ENCODE measurements around the gene PHACTR1. TPM values are rescaled to one million over a fixed set of nuclear protein-coding genes. Genes with fewer than 3 reads are reported as not detected.

The PHACTR1 gene
- total and polyA plus RNA-seq, 4 donors: 0.31 to 1.5 (median 0.79) TPM

- Histone ChIP-seq H3K9ac (ENCODE audit: low read depth in 1 of 2, low read length in 2 of 2) (no peak overlapping the region), H3K27me3 (ENCODE audit: control insufficient read depth in 4 of 4, insufficient read depth in 4 of 4, low read length in 3 of 4) (no peaks in the 10 kb centered on the region), H3K27ac (ENCODE audit: low read depth in 1 of 2, low read length in 2 of 2) (no peak overlapping the region), H3K9me3 (ENCODE audit: control insufficient read depth in 4 of 4, low read length in 3 of 4) (peaks cover 0 to 8% (median 0%) of the 10 kb centered on the region in 4 donors), H3K4me3 (ENCODE audit: low read depth in 1 of 3, low read length in 3 of 3) (no peak overlapping the region), H3K4me1 (ENCODE audit: control insufficient read depth in 4 of 4, insufficient read depth in 4 of 4, low read length in 3 of 4) (no peaks in the 10 kb centered on the region), H3K36me3 (ENCODE audit: control insufficient read depth in 4 of 4, insufficient read depth in 3 of 4, low read depth in 1 of 4, low read length in 3 of 4) (no peaks in the 10 kb centered on the region)
- no peak for DNase-seq (ENCODE audit: low spot score)
- TF ChIP-seq HNF4G (IDR thresholded peaks at IDR 0.05) (no peak), CTCF (IDR thresholded peaks at IDR 0.05; ENCODE audit: low read depth, low read length, missing input control) (no peak), YY1 (IDR thresholded peaks at IDR 0.05) (no peak), JUND (IDR thresholded peaks at IDR 0.05) (no peak), NR2F2 (IDR thresholded peaks at IDR 0.05) (no peak), ATF3 (IDR thresholded peaks at IDR 0.05) (no peak), MAX (IDR thresholded peaks at IDR 0.05) (no peak), FOXA1 (IDR thresholded peaks at IDR 0.05) (no peak), TAF1 (conservative IDR thresholded peaks at IDR 0.05) (no peak), RXRA (IDR thresholded peaks at IDR 0.05) (no peak), ZBTB33 (IDR thresholded peaks at IDR 0.05) (no peak)
- TF ChIP-seq, protein P1, sequence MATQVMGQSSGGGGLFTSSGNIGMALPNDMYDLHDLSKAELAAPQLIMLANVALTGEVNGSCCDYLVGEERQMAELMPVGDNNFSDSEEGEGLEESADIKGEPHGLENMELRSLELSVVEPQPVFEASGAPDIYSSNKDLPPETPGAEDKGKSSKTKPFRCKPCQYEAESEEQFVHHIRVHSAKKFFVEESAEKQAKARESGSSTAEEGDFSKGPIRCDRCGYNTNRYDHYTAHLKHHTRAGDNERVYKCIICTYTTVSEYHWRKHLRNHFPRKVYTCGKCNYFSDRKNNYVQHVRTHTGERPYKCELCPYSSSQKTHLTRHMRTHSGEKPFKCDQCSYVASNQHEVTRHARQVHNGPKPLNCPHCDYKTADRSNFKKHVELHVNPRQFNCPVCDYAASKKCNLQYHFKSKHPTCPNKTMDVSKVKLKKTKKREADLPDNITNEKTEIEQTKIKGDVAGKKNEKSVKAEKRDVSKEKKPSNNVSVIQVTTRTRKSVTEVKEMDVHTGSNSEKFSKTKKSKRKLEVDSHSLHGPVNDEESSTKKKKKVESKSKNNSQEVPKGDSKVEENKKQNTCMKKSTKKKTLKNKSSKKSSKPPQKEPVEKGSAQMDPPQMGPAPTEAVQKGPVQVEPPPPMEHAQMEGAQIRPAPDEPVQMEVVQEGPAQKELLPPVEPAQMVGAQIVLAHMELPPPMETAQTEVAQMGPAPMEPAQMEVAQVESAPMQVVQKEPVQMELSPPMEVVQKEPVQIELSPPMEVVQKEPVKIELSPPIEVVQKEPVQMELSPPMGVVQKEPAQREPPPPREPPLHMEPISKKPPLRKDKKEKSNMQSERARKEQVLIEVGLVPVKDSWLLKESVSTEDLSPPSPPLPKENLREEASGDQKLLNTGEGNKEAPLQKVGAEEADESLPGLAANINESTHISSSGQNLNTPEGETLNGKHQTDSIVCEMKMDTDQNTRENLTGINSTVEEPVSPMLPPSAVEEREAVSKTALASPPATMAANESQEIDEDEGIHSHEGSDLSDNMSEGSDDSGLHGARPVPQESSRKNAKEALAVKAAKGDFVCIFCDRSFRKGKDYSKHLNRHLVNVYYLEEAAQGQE (IDR thresholded peaks at IDR 0.05): no peak
- WGBS: 87% methylated on average over 4 of the region's 4 CpGs
Measured at GRCh38 chr6:12980741-12981140, 264.2 kb downstream of the PHACTR1 start.

- H3K36me3 ChIP-seq (ENCODE audit: control insufficient read depth in 4 of 4, insufficient read depth in 3 of 4, low read depth in 1 of 4, low read length in 3 of 4): no peaks in the 10 kb centered on the region
- peaks cover 0 to 3% (median 0%) of the 10 kb centered on the region in 4 donors for H3K27me3 ChIP-seq (ENCODE audit: control insufficient read depth in 4 of 4, insufficient read depth in 4 of 4, low read length in 3 of 4)
- H3K4me3 ChIP-seq (ENCODE audit: low read depth in 1 of 3, low read length in 3 of 3): no peak overlapping the region
- H3K4me1 ChIP-seq (ENCODE audit: control insufficient read depth in 4 of 4, insufficient read depth in 4 of 4, low read length in 3 of 4): no peaks in the 10 kb centered on the region
- peaks cover 0 to 8% (median 0%) of the 10 kb centered on the region in 4 donors for H3K9me3 ChIP-seq (ENCODE audit: control insufficient read depth in 4 of 4, low read length in 3 of 4)
- WGBS: 67% methylated on average over 2 of the region's 2 CpGs
- no peak overlapping the region for H3K27ac ChIP-seq (ENCODE audit: low read depth in 1 of 2, low read length in 2 of 2)
- no peak overlapping the region for H3K9ac ChIP-seq (ENCODE audit: low read depth in 1 of 2, low read length in 2 of 2)
- no peak for DNase-seq (ENCODE audit: low spot score)
- TF ChIP-seq EGR1 (IDR thresholded peaks at IDR 0.05; ENCODE audit: low read depth in 2 of 2) (no peak), HNF4A (conservative IDR thresholded peaks at IDR 0.05) (no peak), JUND (IDR thresholded peaks at IDR 0.05) (no peak), RAD21 (IDR thresholded peaks at IDR 0.05) (no peak), ATF3 (IDR thresholded peaks at IDR 0.05) (no peak), GABPA (IDR thresholded peaks at IDR 0.05 in 1 of 2, conservative IDR thresholded peaks at IDR 0.05 in 1 of 2) (no peak), TAF1 (conservative IDR thresholded peaks at IDR 0.05) (no peak), FOXA2 (IDR thresholded peaks at IDR 0.05) (no peak), SP1 (IDR thresholded peaks at IDR 0.05) (no peak), MAX (IDR thresholded peaks at IDR 0.05) (no peak), ZBTB33 (IDR thresholded peaks at IDR 0.05) (no peak), FOXA1 (IDR thresholded peaks at IDR 0.05) (no peak)
- TF ChIP-seq, protein P1 (IDR thresholded peaks at IDR 0.05): no peak
Measured at GRCh38 chr6:12984776-12985175, 268.2 kb downstream of the PHACTR1 start.

Data from liver (tissue), 9 donors.